Smooth muscle cell (in vitro differentiated cells): ENCODE data around the gene CTNNBL1. TPM values are rescaled to one million over a fixed set of nuclear protein-coding genes. Genes with fewer than 3 reads are reported as not detected.

ENCODE experiments used
- DNase-seq: peaks from one replicate; lab custom pipeline; 2025; ENCODE audit not compliant: unreplicated experiment; lab: John Stamatoyannopoulos, UW
- H2AFZ ChIP-seq: fragments of 200-600 bp; sonication (generic); 2 replicates; pipeline ENCODE4 v1.6.0; 2016; ENCODE audit warnings: antibody characterized with exemption, low read depth, mild to moderate bottlenecking
- H3F3A ChIP-seq: fragments of 200-600 bp; sonication (generic); 2 replicates; pipeline ENCODE4 v1.6.0; 2017; ENCODE audit warnings: antibody characterized with exemption, low read depth
- H3K27ac ChIP-seq: fragments of 200-600 bp; sonication (generic); 2 replicates; pipeline ENCODE4 v1.5.1; 2016; ENCODE audit warnings: low read depth, mild to moderate bottlenecking
- H3K27me3 ChIP-seq: fragments of 200-600 bp; sonication (generic); 2 replicates; pipeline ENCODE4 v1.6.1; 2016; ENCODE audit warnings: low read depth, mild to moderate bottlenecking
- H3K36me3 ChIP-seq: fragments of 200-600 bp; sonication (generic); 2 replicates; pipeline ENCODE4 v1.5.1; 2016; ENCODE audit warnings: low read depth
- H3K4me1 ChIP-seq: fragments of 200-600 bp; sonication (generic); 2 replicates; pipeline ENCODE4 v1.5.1; 2016; ENCODE audit warnings: low read depth
- H3K4me2 ChIP-seq: fragments of 200-600 bp; sonication (generic); 2 replicates; pipeline ENCODE4 v1.6.0; 2016; ENCODE audit warnings: mild to moderate bottlenecking
- H3K4me3 ChIP-seq: fragments of 200-600 bp; sonication (generic); 2 replicates; pipeline ENCODE4 v1.5.1; 2016; ENCODE audit warnings: mild to moderate bottlenecking
- H3K79me2 ChIP-seq: fragments of 200-600 bp; sonication (generic); 2 replicates; pipeline ENCODE4 v1.6.0; 2016; ENCODE audit warnings: low read depth, mild to moderate bottlenecking
- H3K9ac ChIP-seq: fragments of 200-600 bp; sonication (generic); 2 replicates; pipeline ENCODE4 v1.6.0; 2016; ENCODE audit warnings: low read depth
- H3K9me3 ChIP-seq: fragments of 200-600 bp; sonication (generic); replicated peaks from 2 replicates; pipeline ENCODE4 v1.5.1; 2016; ENCODE audit warnings: low read depth
- H4K20me1 ChIP-seq: fragments of 200-600 bp; sonication (generic); 2 replicates; pipeline ENCODE4 v1.6.0; 2016; ENCODE audit warnings: low read depth
- WGBS: methylation state at CpG from one replicate; pipeline ENCODE4 v1.1.7; 2016; ENCODE audit warnings: low lambda C conversion rate; 5-methylcytosine and 5-hydroxymethylcytosine counted together
- polyA plus RNA-seq: library from polyadenylated mRNA; unstranded; fragments of >200 nt; fragmentation: Nextera tagmentation; extraction: Ambion mirVana; gene quantifications from 2 replicates; pipeline ENCODE4 v1.2.1, GENCODE V29; 2016
- total RNA-seq: library from RNA; depleted of rRNA; stranded (reverse); fragments of >200 nt; gene quantifications from 2 replicates; pipeline ENCODE4 v1.2.3, GENCODE V29; 2014
- TF ChIP-seq, protein P1 (sequence below): fragments of 200-600 bp; sonication (generic); IDR thresholded peaks from 2 replicates; pipeline ENCODE4 v1.5.1; 2017; ENCODE audit warnings: borderline replicate concordance, mild to moderate bottlenecking, antibody characterized with exemption; ENCODE audit not compliant: insufficient read depth, poor library complexity, severe bottlenecking

The CTNNBL1 gene
- total and polyA plus RNA-seq, 2 experiments from 2014 or later: 33.3 to 63.6 TPM

DNA sequence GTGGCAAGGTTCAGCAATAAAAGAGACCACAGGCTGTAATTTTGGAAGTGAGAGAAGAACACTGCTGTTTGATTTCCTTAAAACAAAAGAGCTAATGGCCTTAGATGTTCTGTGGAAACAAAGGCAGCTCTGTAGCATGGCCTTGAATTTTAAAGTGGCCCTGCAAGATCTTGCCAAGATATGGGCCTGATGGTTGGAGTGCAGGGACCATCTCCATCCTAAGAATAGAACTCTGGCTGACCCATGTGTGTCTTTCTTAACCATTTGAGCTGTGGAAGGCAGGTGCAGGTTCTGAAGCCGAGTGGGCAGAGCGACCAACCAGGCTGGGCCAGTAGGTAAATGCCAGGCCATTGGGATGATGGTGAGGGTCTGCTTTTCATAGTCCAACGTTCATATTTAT is 135.3 kb downstream of the CTNNBL1 start:
- WGBS: 92% methylated on average over 3 of the region's 3 CpGs
- no peak overlapping the region for H3K4me2 ChIP-seq
- no peaks in the 10 kb centered on the region for H4K20me1 ChIP-seq
- no peaks in the 10 kb centered on the region for H3K27me3 ChIP-seq
- no peak overlapping the region for H2AFZ ChIP-seq
- no peak overlapping the region for H3K9ac ChIP-seq
- peaks cover 10% of the 10 kb centered on the region for H3F3A ChIP-seq
- peaks cover 14% of the 10 kb centered on the region for H3K4me1 ChIP-seq
- no peak for DNase-seq
- no peaks in the 10 kb centered on the region for H3K36me3 ChIP-seq
- H3K27ac ChIP-seq: no peak overlapping the region
- H3K4me3 ChIP-seq: no peak overlapping the region
- H3K9me3 ChIP-seq: no peaks in the 10 kb centered on the region
- TF ChIP-seq, protein P1, sequence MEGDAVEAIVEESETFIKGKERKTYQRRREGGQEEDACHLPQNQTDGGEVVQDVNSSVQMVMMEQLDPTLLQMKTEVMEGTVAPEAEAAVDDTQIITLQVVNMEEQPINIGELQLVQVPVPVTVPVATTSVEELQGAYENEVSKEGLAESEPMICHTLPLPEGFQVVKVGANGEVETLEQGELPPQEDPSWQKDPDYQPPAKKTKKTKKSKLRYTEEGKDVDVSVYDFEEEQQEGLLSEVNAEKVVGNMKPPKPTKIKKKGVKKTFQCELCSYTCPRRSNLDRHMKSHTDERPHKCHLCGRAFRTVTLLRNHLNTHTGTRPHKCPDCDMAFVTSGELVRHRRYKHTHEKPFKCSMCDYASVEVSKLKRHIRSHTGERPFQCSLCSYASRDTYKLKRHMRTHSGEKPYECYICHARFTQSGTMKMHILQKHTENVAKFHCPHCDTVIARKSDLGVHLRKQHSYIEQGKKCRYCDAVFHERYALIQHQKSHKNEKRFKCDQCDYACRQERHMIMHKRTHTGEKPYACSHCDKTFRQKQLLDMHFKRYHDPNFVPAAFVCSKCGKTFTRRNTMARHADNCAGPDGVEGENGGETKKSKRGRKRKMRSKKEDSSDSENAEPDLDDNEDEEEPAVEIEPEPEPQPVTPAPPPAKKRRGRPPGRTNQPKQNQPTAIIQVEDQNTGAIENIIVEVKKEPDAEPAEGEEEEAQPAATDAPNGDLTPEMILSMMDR: no peak
- H3K79me2 ChIP-seq: peaks cover 5% of the 10 kb centered on the region

DNA sequence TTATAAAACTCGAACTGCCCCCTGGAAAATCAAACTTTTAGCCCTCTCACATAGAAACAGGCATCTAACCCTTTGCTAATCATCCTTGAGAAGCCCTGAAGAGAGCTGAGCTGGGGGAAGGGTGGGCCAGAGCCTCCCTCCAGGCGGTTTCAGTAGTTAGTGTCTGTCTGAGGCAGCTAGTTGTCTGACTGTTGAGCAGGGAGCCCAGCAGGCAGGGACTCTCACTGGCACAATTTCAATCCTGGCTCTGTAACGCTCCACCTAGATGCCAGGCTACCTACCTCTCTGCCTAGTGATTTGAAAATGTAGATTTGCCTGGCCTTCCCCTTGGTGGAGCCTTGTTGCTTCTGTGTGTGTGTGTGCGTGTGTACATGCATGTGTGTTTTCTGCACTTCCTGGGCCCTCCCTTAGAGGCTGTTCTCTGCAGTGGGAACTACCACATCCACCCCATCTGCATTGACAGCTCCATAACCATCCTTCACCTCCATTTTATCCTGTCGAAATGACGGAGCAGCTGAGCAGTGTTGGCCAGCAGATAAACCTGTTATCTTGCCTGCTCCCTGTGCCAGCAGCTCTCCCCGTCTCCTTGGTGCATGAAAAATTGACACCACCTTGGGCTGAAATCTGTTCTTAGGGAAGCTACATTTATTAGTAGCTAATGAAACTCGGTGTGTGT is 139.5 kb downstream of the CTNNBL1 start:
- Histone ChIP-seq H3K9ac (no peak overlapping the region), H3K4me3 (no peak overlapping the region), H3K36me3 (no peaks in the 10 kb centered on the region), H4K20me1 (peaks cover 6% of the 10 kb centered on the region), H3K27ac (no peak overlapping the region), H3K4me1 (peaks cover 22% of the 10 kb centered on the region), H3K9me3 (no peaks in the 10 kb centered on the region), H3K27me3 (no peaks in the 10 kb centered on the region), H3K4me2 (no peak overlapping the region), H2AFZ (no peak overlapping the region), H3K79me2 (no peaks in the 10 kb centered on the region), H3F3A (no peaks in the 10 kb centered on the region)
- TF ChIP-seq, protein P1: no peak
- 78% methylated on average over 8 of the region's 8 CpGs for WGBS
- DNase-seq: no peak

DNA sequence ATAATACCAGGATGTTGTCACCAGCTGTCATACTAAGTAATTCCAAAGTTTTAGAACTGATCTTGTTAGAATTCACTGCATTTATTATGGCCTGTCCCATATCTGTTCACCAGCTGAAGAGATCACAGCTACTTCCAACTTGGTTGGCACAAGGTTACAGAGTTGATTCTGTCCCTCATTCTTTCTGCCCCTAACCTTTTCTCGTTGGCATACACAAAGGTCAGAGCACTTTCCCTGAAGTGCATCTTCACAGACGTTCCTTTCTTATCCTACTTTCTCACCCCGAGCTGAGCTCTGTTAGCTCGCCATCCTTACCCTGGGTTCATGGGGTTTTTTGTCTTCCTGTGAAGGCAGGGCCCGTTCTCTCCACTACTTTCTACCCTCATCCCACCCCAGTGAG is 143.1 kb downstream of the CTNNBL1 start:
- Histone ChIP-seq H3K4me1 (peaks cover 26% of the 10 kb centered on the region), H3K4me2 (no peak overlapping the region), H3K4me3 (no peak overlapping the region), H3K36me3 (peaks cover 5% of the 10 kb centered on the region), H3F3A (no peaks in the 10 kb centered on the region), H3K27me3 (no peaks in the 10 kb centered on the region), H3K79me2 (no peaks in the 10 kb centered on the region), H2AFZ (no peak overlapping the region), H4K20me1 (peaks cover 14% of the 10 kb centered on the region), H3K9ac (no peak overlapping the region), H3K27ac (no peak overlapping the region), H3K9me3 (no peaks in the 10 kb centered on the region)
- TF ChIP-seq, protein P1: no peak
- DNase-seq: no peak
- 72% methylated on average over 5 of the region's 5 CpGs for WGBS

DNA sequence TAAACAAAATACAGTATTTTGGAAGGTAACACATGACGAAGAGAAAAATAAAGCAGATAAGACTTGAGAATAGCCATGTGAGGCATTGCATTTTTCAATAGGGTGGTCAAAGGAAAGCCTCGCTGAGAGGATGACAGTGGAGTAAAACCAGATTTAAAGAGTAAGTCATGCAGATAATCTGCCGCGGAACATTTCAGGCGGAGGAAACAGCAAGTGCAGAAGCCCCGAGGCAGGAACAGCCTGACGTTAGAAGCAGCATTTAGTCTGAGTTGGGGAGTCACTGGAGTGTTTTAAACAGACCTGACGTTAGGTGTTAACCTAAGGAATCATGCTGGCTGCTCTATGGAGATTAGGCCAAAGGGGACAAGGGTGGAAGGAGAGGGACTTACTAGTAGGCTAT is 144.1 kb downstream of the CTNNBL1 start:
- H3K27me3 ChIP-seq: no peaks in the 10 kb centered on the region
- WGBS: 37% methylated on average over 8 of the region's 8 CpGs
- no peaks in the 10 kb centered on the region for H3K9me3 ChIP-seq
- H3F3A ChIP-seq: no peaks in the 10 kb centered on the region
- peaks cover 14% of the 10 kb centered on the region for H4K20me1 ChIP-seq
- H3K4me3 ChIP-seq: no peak overlapping the region
- no peak overlapping the region for H3K4me2 ChIP-seq
- DNase-seq: no peak
- TF ChIP-seq, protein P1: no peak
- H3K9ac ChIP-seq: no peak overlapping the region
- H3K79me2 ChIP-seq: no peaks in the 10 kb centered on the region
- no peak overlapping the region for H2AFZ ChIP-seq
- H3K27ac ChIP-seq: no peak overlapping the region
- H3K4me1 ChIP-seq: peaks cover 26% of the 10 kb centered on the region
- peaks cover 5% of the 10 kb centered on the region for H3K36me3 ChIP-seq
